Measurements from ENCODE around the gene ACTR3C. TPM values are rescaled to one million over a fixed set of nuclear protein-coding genes. Genes with fewer than 3 reads are reported as not detected.

ACTR3C gene
- total RNA-seq, 2 experiments from 2014 or later: not detected

DNA sequence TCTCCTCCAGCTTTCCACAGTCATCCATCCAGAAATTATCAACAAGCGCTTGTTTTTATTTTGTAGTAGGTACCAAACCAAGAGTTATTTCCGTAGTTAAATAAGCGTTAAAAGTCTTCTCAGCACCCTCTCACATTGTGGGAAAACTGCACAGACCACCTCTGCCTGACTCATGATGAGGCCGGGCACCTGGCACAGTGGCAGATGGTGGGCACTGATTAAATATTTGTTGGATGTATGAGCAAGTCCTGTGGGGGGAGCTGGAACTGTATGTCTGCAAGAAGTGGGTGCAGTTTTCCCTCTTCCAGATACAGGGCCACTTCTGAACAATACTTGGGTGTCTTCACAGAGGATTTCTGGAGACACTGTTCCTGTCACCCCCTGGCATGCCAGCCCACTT lies 40.0 kb upstream of the ACTR3C start:
- H4K20me1 ChIP-seq (ENCODE audit: insufficient read depth, low read length): no peaks in the 10 kb centered on the region
- no peaks in the 10 kb centered on the region for H3K9me2 ChIP-seq (ENCODE audit: insufficient read depth, low read length)
- no peaks in the 10 kb centered on the region for H3K9me3 ChIP-seq (ENCODE audit: low read length)
- no peak overlapping the region for H2AFZ ChIP-seq (ENCODE audit: low read length)
- H3K79me2 ChIP-seq (ENCODE audit: insufficient read depth, low read depth, low read length): no peaks in the 10 kb centered on the region
- H3K27ac ChIP-seq (ENCODE audit: low read depth, low read length, poor library complexity, severe bottlenecking): no peak overlapping the region
- no peak for TF ChIP-seq EZH2phosphoT487 (IDR thresholded peaks at IDR 0.05; ENCODE audit: borderline replicate concordance, low read depth, low read length)
- TF ChIP-seq, protein P1, sequence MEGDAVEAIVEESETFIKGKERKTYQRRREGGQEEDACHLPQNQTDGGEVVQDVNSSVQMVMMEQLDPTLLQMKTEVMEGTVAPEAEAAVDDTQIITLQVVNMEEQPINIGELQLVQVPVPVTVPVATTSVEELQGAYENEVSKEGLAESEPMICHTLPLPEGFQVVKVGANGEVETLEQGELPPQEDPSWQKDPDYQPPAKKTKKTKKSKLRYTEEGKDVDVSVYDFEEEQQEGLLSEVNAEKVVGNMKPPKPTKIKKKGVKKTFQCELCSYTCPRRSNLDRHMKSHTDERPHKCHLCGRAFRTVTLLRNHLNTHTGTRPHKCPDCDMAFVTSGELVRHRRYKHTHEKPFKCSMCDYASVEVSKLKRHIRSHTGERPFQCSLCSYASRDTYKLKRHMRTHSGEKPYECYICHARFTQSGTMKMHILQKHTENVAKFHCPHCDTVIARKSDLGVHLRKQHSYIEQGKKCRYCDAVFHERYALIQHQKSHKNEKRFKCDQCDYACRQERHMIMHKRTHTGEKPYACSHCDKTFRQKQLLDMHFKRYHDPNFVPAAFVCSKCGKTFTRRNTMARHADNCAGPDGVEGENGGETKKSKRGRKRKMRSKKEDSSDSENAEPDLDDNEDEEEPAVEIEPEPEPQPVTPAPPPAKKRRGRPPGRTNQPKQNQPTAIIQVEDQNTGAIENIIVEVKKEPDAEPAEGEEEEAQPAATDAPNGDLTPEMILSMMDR (conservative IDR thresholded peaks at IDR 0.05; ENCODE audit: low read length): no peak
- POLR2A ChIA-PET: interaction anchor here (1.2 kb wide), 1 partner anchor 44 kb away, joined by 4 read pairs; no protein-coding TSS in a partner anchor
- DNase-seq (ENCODE audit: low spot score): no peak
- H3K36me3 ChIP-seq (ENCODE audit: insufficient read depth, low read length): no peaks in the 10 kb centered on the region
- peaks cover 43% of the 10 kb centered on the region for H3K4me1 ChIP-seq (ENCODE audit: insufficient read depth, low read length, poor library complexity, severe bottlenecking)
- H3K4me2 ChIP-seq (ENCODE audit: low read length): peak overlapping the region; percentile 53
- intact Hi-C loops (cut with micrococcal nuclease; ENCODE audit: unreplicated experiment): loop anchor here (10.0 kb wide), 1 partner anchor 531 kb away; no protein-coding TSS in a partner anchor
- BruUV-seq (replicated peaks): no TSS peak
- no peak overlapping the region for H3K4me3 ChIP-seq (ENCODE audit: low read depth, low read length, poor library complexity, severe bottlenecking)
- CTCF ChIA-PET (ENCODE audit: unreplicated experiment): no interaction called here

DNA sequence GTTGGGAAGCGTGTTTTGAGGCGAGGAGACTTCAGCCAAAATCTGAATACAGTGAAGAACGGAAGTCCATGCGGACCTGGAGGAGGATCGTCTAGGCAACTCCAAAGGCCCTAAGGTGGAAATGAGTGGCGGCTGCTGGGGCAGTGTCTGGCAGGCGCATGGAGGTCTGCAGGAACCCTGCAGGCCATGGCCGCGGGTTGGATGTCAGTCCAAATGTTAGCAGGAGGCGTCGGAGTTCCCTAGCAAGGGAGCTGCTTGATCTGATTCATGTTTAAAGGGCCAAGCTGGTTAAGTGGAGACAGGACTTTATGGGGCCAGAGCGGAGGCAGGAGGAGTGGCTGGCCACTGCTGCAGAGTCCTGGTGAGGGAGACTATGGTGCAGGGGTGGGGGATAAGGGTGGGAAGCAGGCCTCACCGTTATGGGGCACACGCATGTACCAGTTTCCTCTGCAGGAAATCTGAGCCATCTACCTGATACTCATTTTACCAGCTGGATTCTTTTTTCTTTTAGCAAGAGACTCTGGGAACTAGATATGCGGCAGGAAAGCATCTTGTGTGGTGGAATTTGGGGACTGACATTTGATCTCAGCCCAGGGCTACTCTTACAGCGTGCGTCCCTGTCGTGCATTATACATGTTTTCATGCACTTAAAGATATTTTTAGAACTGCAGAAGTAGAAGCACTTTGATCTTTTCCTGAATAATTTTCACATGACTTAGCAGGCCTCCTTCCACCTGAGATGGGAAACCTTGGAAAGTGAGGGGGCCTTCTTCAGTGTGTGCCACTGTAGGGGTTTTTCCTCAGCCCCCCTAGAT lies 38.7 kb upstream of the ACTR3C start:
- no TSS peak for BruUV-seq (replicated peaks)
- H3K27ac ChIP-seq (ENCODE audit: low read depth, low read length, poor library complexity, severe bottlenecking): no peak overlapping the region
- H3K9me2 ChIP-seq (ENCODE audit: insufficient read depth, low read length): no peaks in the 10 kb centered on the region
- no peaks in the 10 kb centered on the region for H3K36me3 ChIP-seq (ENCODE audit: insufficient read depth, low read length)
- TF ChIP-seq, protein P1 (conservative IDR thresholded peaks at IDR 0.05; ENCODE audit: low read length): no peak
- no peak for TF ChIP-seq EZH2phosphoT487 (IDR thresholded peaks at IDR 0.05; ENCODE audit: borderline replicate concordance, low read depth, low read length)
- no peak overlapping the region for H2AFZ ChIP-seq (ENCODE audit: low read length)
- H3K4me3 ChIP-seq (ENCODE audit: low read depth, low read length, poor library complexity, severe bottlenecking): no peak overlapping the region
- no peaks in the 10 kb centered on the region for H4K20me1 ChIP-seq (ENCODE audit: insufficient read depth, low read length)
- CTCF ChIA-PET (ENCODE audit: unreplicated experiment): interaction anchor here (0.6 kb wide), 1 partner anchor 20 kb away, joined by 10 read pairs; no protein-coding TSS in a partner anchor
- H3K4me2 ChIP-seq (ENCODE audit: low read length): no peak overlapping the region
- H3K4me1 ChIP-seq (ENCODE audit: insufficient read depth, low read length, poor library complexity, severe bottlenecking): peaks cover 40% of the 10 kb centered on the region
- intact Hi-C loops (cut with micrococcal nuclease; ENCODE audit: unreplicated experiment): loop anchor here (10.0 kb wide), 1 partner anchor 533 kb away; no protein-coding TSS in a partner anchor
- H3K79me2 ChIP-seq (ENCODE audit: insufficient read depth, low read depth, low read length): no peaks in the 10 kb centered on the region
- DNase-seq (ENCODE audit: low spot score): no peak
- POLR2A ChIA-PET: interaction anchor here (0.7 to 1.2 kb wide), 2 partner anchors 8 to 45 kb away, joined by 3 to 4 read pairs; no protein-coding TSS in a partner anchor
- H3K9me3 ChIP-seq (ENCODE audit: low read length): no peaks in the 10 kb centered on the region

DNA sequence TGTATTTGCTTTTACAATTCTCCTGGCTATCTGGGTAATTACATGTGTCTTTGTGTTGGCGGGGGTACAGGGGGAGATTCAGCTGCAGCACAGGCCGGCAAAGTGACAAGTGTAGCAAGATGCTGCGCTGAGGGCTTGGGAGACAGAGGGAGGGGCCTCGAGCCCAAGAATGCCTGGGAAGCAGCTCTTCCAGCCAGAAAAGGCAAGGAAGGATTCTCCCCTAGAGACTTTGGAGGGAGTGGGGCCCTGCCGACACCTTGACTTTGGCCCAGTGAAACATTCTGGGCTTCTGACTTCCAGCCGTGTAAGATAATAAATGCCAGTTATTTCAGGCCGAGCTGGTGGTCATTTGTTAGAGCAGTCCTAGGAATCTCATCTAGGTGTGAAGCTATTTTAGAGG lies 38.1 kb upstream of the ACTR3C start:
- intact Hi-C loops (cut with micrococcal nuclease; ENCODE audit: unreplicated experiment): loop anchor here (10.0 kb wide), 1 partner anchor 533 kb away; no protein-coding TSS in a partner anchor
- DNase-seq (ENCODE audit: low spot score): no peak
- no peak overlapping the region for H3K4me2 ChIP-seq (ENCODE audit: low read length)
- POLR2A ChIA-PET: interaction anchor here (0.7 kb wide), 1 partner anchor 8 kb away, joined by 3 read pairs; no protein-coding TSS in a partner anchor
- no peaks in the 10 kb centered on the region for H3K9me3 ChIP-seq (ENCODE audit: low read length)
- no peaks in the 10 kb centered on the region for H3K36me3 ChIP-seq (ENCODE audit: insufficient read depth, low read length)
- H3K27ac ChIP-seq (ENCODE audit: low read depth, low read length, poor library complexity, severe bottlenecking): no peak overlapping the region
- no peaks in the 10 kb centered on the region for H3K9me2 ChIP-seq (ENCODE audit: insufficient read depth, low read length)
- peaks cover 40% of the 10 kb centered on the region for H3K4me1 ChIP-seq (ENCODE audit: insufficient read depth, low read length, poor library complexity, severe bottlenecking)
- TF ChIP-seq, protein P1 (conservative IDR thresholded peaks at IDR 0.05; ENCODE audit: low read length): no peak
- TF ChIP-seq EZH2phosphoT487 (IDR thresholded peaks at IDR 0.05; ENCODE audit: borderline replicate concordance, low read depth, low read length): no peak
- no peak overlapping the region for H3K4me3 ChIP-seq (ENCODE audit: low read depth, low read length, poor library complexity, severe bottlenecking)
- CTCF ChIA-PET (ENCODE audit: unreplicated experiment): no interaction called here
- no peaks in the 10 kb centered on the region for H4K20me1 ChIP-seq (ENCODE audit: insufficient read depth, low read length)
- no TSS peak for BruUV-seq (replicated peaks)
- H2AFZ ChIP-seq (ENCODE audit: low read length): no peak overlapping the region
- no peaks in the 10 kb centered on the region for H3K79me2 ChIP-seq (ENCODE audit: insufficient read depth, low read depth, low read length)
